ENCODE measurements around the gene ZDHHC6.

DNA sequence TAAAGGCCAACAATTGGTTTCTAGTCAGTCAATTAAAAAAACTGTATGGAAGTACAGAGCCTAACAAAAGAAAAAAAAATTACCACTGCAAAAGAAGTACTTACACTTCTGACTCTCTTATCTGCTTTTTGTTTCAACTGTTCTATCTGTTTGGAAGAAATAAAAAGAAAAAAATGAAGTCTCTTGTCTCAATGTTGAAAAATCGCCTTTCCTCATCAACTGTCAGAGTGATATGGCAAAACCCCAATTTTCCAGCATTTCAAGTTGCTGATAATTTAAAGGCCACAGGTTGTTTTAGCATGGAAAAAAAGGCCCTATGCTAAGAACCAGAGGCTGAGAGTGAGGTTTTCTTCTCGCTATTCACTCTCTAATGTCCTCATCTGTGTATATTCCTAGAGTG lies 13.6 kb downstream of the ZDHHC6 start:
- TF ChIP-seq, protein P1, sequence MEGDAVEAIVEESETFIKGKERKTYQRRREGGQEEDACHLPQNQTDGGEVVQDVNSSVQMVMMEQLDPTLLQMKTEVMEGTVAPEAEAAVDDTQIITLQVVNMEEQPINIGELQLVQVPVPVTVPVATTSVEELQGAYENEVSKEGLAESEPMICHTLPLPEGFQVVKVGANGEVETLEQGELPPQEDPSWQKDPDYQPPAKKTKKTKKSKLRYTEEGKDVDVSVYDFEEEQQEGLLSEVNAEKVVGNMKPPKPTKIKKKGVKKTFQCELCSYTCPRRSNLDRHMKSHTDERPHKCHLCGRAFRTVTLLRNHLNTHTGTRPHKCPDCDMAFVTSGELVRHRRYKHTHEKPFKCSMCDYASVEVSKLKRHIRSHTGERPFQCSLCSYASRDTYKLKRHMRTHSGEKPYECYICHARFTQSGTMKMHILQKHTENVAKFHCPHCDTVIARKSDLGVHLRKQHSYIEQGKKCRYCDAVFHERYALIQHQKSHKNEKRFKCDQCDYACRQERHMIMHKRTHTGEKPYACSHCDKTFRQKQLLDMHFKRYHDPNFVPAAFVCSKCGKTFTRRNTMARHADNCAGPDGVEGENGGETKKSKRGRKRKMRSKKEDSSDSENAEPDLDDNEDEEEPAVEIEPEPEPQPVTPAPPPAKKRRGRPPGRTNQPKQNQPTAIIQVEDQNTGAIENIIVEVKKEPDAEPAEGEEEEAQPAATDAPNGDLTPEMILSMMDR (IDR thresholded peaks at IDR 0.05; ENCODE audit: low read length): no peak
- TF ChIP-seq EZH2 (optimal IDR thresholded peaks at IDR 0.05; ENCODE audit: low read depth, low read length): no peak
